GM12874 (cell line): ENCODE data around the gene WWTR1.

ENCODE experiments used
- TF ChIP-seq, protein P1 (sequence below): IDR thresholded peaks from 2 replicates; pipeline ENCODE4 v1.5.1; 2011; ENCODE audit warnings: low read depth, mild to moderate bottlenecking, control low read depth, low read length, moderate library complexity; ENCODE audit not compliant: insufficient read depth

The WWTR1 gene

DNA sequence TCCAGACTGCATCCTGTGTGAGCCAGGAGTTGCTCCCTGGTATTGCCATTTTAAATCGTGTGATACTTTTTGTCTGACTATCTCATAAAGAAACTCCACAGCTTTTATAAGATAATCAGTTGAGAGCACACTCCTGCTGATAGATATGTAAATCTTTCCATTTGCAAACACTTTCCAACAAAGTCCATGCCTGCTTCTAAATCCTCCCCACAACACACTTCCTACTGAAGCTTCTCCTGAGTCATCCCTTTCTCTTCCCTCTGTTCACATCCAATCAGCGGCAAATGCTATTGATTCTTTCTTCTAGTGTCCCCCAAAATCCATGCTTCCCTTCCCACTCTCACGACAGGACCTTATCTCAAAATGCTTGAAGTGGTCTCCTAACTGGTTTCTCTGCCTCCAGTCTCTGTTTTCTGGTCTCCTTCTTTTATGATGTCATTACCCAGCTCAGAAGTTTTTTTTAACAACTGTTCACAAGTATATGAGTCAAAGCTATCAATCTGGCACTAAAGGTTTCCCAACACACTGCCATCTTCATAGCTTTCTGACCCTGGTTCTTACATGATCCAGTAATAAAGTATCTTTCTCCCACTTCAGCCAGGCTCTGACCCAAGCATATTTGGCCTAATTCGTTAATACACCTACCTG, 4.5 kb upstream of the WWTR1 start:
- TF ChIP-seq, protein P1, sequence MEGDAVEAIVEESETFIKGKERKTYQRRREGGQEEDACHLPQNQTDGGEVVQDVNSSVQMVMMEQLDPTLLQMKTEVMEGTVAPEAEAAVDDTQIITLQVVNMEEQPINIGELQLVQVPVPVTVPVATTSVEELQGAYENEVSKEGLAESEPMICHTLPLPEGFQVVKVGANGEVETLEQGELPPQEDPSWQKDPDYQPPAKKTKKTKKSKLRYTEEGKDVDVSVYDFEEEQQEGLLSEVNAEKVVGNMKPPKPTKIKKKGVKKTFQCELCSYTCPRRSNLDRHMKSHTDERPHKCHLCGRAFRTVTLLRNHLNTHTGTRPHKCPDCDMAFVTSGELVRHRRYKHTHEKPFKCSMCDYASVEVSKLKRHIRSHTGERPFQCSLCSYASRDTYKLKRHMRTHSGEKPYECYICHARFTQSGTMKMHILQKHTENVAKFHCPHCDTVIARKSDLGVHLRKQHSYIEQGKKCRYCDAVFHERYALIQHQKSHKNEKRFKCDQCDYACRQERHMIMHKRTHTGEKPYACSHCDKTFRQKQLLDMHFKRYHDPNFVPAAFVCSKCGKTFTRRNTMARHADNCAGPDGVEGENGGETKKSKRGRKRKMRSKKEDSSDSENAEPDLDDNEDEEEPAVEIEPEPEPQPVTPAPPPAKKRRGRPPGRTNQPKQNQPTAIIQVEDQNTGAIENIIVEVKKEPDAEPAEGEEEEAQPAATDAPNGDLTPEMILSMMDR, result no peak

DNA sequence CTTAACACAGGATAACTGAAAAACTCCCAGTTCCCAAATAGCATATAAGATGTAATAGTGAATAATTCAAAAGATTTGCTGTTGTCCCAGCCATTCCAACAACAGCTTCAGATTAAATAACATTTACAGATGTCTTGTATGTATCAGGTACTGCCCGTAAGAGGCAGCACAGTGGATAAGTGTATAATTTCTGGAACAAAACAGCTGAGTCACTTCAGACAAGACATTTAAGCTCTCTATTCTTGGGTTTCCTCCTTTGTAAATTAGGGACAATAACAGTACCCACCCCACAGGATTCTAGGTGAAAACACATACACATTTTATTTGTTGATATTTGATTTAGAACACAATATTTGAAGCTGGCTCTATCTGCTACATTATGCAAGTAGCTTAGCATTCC, 2.6 kb upstream of the WWTR1 start:
- TF ChIP-seq, protein P1, result no peak

DNA sequence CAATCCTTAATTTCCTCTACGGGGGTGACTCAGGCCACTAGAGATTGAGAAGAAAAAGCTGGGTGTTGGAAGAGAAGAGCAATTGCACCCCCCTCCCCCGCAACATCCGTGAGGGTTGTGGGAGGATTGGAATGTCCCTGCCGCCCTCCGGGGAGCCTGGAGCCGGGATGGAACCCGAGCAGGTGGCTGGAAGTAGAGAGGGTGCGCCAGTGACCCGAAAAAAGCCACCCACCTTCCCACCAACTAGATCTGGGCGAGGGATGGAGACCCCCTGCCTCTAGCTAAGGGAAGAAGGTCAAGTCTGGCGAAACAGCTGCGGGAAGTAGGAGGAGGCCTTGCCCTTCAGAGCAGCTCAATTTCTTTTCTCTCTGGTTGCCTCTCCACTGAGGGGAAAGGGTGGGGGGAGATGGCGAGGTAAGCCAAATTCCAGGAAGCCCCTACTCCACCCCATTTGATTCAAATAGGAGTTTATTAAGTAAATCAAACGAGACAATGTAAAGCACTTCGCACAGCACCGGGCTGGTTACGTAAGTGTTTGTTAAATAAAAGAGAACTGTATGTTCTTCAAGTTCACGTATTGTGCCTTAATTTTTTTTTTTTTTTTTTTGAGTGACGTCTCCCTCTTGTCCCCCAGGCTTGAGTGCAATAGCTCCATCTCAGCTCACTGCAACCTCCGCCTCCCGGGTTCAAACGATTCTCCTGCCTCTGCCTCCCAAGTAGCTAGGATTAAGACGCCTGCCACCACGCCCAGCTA, 1.1 kb upstream of the WWTR1 start:
- TF ChIP-seq, protein P1, result no peak

DNA sequence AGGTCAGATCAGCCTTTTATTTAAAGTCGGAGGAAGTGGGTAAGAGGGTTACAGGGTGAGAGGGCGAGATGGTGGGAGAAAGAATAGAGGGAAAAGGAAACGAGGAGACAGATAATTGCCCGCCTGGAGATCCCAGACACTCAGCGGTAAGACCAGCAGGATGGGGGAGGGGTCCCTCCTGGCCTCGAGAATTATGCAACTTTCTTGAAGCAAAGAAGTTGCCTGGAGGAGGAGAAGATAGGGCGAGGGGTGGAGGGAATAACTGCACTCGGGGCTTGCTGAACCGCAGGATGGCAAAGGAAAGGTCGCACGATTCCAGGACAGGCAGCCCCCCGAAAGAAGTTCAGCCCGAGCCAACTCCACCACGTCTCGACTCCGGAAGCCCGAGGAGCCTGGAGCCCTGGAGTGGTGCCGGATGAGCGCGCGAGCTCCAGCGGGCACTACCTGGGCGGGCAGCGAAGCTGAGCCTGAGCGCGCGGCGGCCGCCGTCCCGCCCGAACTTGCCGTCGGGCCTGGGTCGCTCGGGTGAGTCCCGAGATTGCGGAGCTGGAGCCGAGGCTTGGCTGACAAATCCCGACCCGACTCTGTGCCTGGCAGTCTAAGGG, 402 bp downstream of the WWTR1 start:
- TF ChIP-seq, protein P1, result no peak

DNA sequence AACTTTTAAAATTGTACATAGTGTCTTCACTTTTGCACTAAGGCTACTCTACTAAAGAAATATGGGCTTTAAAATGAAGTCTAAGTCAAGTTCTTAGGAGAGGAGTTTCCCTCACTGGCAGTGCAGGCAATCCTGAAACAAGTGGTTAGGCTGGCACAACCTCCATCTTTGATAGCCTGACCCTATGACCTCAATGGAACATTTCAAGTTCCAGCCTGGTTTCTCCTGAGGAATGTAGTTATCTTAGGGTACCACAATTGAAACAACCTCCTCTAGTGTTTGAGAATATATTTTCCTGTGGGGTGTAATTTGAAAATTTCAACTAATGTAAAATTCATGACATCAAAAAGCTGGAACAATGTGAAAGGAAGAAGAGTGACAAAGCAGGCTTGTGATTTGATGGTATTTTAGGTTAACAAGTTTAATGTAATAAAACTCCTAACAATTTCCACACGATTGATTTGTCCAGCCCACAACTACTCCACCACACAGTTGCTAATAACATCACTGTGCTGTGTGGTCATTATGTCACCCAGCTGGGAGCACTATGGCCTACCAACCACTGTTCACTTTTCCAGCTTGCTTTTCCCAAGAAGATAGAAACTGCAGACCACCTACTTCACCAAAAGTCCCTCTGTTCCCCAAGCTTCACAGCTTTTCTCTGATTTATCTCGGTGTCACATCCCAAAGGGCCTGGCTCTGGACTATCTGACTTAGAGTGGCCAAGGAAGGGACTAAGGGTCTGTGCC, 1.8 kb downstream of the WWTR1 start:
- TF ChIP-seq, protein P1, result no peak

DNA sequence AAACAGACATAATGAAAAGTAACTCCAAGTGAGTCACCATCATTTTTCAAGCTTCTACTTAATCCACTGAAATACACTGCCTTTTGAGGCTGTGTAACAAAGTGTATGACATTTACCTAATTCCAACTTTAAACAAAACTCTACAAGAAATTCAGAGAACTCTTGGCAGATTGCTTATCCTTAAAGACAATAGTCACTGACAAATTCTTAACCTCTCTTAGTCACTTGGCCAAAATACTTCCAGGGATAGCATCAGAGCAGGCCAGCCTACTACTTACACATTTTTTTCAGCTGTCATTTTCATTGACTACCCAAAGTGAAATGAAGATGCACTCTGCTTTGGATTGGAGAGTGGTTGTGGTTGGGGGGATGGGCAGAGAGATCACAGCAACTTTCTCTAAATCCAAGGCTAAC, 3.6 kb downstream of the WWTR1 start:
- TF ChIP-seq, protein P1, result no peak

DNA sequence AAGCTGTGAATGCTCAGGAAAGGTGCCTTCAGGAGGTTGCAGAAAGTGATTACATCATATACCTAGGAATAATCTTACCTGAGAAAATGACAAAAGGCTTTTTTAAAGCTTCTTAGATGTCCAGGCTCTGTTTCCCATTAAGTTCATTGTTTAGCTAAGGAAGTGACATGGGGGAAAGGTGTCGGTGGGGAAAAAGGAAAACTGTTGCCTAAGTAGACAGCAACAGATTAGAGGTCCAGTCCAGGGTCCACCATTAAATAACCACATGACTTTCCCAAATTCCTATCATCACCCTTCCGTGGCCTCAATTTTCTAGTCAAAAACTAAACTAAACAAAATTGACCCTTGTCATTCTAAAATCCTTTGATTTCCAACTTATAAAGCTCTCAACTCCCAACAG, 4.3 kb downstream of the WWTR1 start:
- TF ChIP-seq, protein P1, result no peak
